Measurements from ENCODE around the gene CAMK1D. TPM values are rescaled to one million over a fixed set of nuclear protein-coding genes. Genes with fewer than 3 reads are reported as not detected.

Gene CAMK1D
- total RNA-seq, 1 donor from 2014 or later = 7.6 TPM

- Mint-ChIP-seq H3K27ac (no peak overlapping the region), H3K9me3 (no peaks in the 10 kb centered on the region), H3K27me3 (ENCODE audit: low read depth) (peaks cover 8% of the 10 kb centered on the region), H3K4me1 (peaks cover 21% of the 10 kb centered on the region), H3K36me3 (no peaks in the 10 kb centered on the region), H3K4me3 (no peak overlapping the region)
- no peak for DNase-seq (ENCODE audit: low spot score in 2 of 2, unreplicated experiment in 2 of 2)
- TF ChIP-seq CTCF (IDR thresholded peaks at IDR 0.05; ENCODE audit: unreplicated experiment) = no peak
Observed at GRCh38 chr10:12726971-12727831, 377.9 kb downstream of the CAMK1D start.

- peaks cover 3% of the 10 kb centered on the region for H3K27me3 Mint-ChIP-seq (ENCODE audit: low read depth)
- H3K4me3 Mint-ChIP-seq = no peak overlapping the region
- H3K36me3 Mint-ChIP-seq = no peaks in the 10 kb centered on the region
- no peaks in the 10 kb centered on the region for H3K9me3 Mint-ChIP-seq
- TF ChIP-seq CTCF (IDR thresholded peaks at IDR 0.05; ENCODE audit: unreplicated experiment) = no peak
- no peak for DNase-seq (ENCODE audit: low spot score in 2 of 2, unreplicated experiment in 2 of 2)
- no peak overlapping the region for H3K27ac Mint-ChIP-seq
- H3K4me1 Mint-ChIP-seq = peaks cover 20% of the 10 kb centered on the region
Observed at GRCh38 chr10:12727832-12728215, 378.5 kb downstream of the CAMK1D start.

GRCh38 chr10:12728494-12728893, 379.1 kb downstream of the CAMK1D start:
- no peaks in the 10 kb centered on the region for H3K9me3 Mint-ChIP-seq
- DNase-seq (ENCODE audit: low spot score in 2 of 2, unreplicated experiment in 2 of 2) = no peak
- TF ChIP-seq CTCF (IDR thresholded peaks at IDR 0.05; ENCODE audit: unreplicated experiment) = no peak
- no peak overlapping the region for H3K27ac Mint-ChIP-seq
- H3K27me3 Mint-ChIP-seq (ENCODE audit: low read depth) = peaks cover 2% of the 10 kb centered on the region
- peaks cover 17% of the 10 kb centered on the region for H3K4me1 Mint-ChIP-seq
- no peaks in the 10 kb centered on the region for H3K36me3 Mint-ChIP-seq
- H3K4me3 Mint-ChIP-seq = no peak overlapping the region

GRCh38 chr10:12729885-12730284, 380.5 kb downstream of the CAMK1D start:
- TF ChIP-seq CTCF (IDR thresholded peaks at IDR 0.05; ENCODE audit: unreplicated experiment) = no peak
- H3K9me3 Mint-ChIP-seq = no peaks in the 10 kb centered on the region
- peaks cover 15% of the 10 kb centered on the region for H3K4me1 Mint-ChIP-seq
- no peaks in the 10 kb centered on the region for H3K36me3 Mint-ChIP-seq
- H3K27ac Mint-ChIP-seq = no peak overlapping the region
- DNase-seq (ENCODE audit: low spot score in 2 of 2, unreplicated experiment in 2 of 2) = no peak
- no peaks in the 10 kb centered on the region for H3K27me3 Mint-ChIP-seq (ENCODE audit: low read depth)
- H3K4me3 Mint-ChIP-seq = no peak overlapping the region

- Mint-ChIP-seq H3K4me3 (no peak overlapping the region), H3K36me3 (no peaks in the 10 kb centered on the region), H3K4me1 (peaks cover 14% of the 10 kb centered on the region), H3K9me3 (no peaks in the 10 kb centered on the region), H3K27me3 (ENCODE audit: low read depth) (no peaks in the 10 kb centered on the region), H3K27ac (no peak overlapping the region)
- DNase-seq (ENCODE audit: low spot score in 2 of 2, unreplicated experiment in 2 of 2) = no peak
- TF ChIP-seq CTCF (IDR thresholded peaks at IDR 0.05; ENCODE audit: unreplicated experiment) = no peak
Observed at GRCh38 chr10:12730809-12731519, 381.6 kb downstream of the CAMK1D start.

Data from mesothelial cell of epicardium (in vitro differentiated cells).